Natural killer cell (primary cell): Measurements from ENCODE around the gene LY6G5B. TPM values are rescaled to one million over a fixed set of nuclear protein-coding genes. Genes with fewer than 3 reads are reported as not detected.

Experiments used
- ATAC-seq, 3 donors: fragments of 150-1000 bp in 2 of 3; fragments of 200-7000 bp in 1 of 3; cut with Tn5 transposase; 1 replicate in 1 of 3; 2 replicates in 2 of 3; pipeline ENCODE4 v1.10.0; 2021; ENCODE audit warnings: mild to moderate bottlenecking in 2 of 3, moderate library complexity in 2 of 3
- DNase-seq, 2 donors: peaks; one replicate each; pipeline versions ENCODE4 v3.0.0 to v3.0.0-alpha.2; 2013 to 2021; ENCODE audit warnings: mixed read lengths in 1 of 2
- H3K27ac ChIP-seq: one replicate; pipeline ENCODE4 v1.5.1; 2013; ENCODE audit warnings: mild to moderate bottlenecking, low read length
- H3K27me3 ChIP-seq: one replicate; pipeline ENCODE4 v1.6.1; 2013; ENCODE audit warnings: low read length; ENCODE audit not compliant: control insufficient read depth, insufficient read depth
- H3K36me3 ChIP-seq: one replicate; pipeline ENCODE4 v1.6.1; 2013; ENCODE audit warnings: low read length; ENCODE audit not compliant: control insufficient read depth, insufficient read depth
- H3K4me1 ChIP-seq: one replicate; pipeline ENCODE4 v1.6.1; 2013; ENCODE audit warnings: low read length; ENCODE audit not compliant: control insufficient read depth, insufficient read depth
- H3K4me3 ChIP-seq: one replicate; pipeline ENCODE4 v1.5.1; 2013; ENCODE audit warnings: low read length
- H3K9me3 ChIP-seq: one replicate; pipeline ENCODE4 v1.6.1; 2013; ENCODE audit warnings: low read length; ENCODE audit not compliant: control insufficient read depth, insufficient read depth
- H3K27ac Mint-ChIP-seq, 2 donors: one replicate each; pipeline ENCODE4 v1.8.0; 2022; ENCODE audit warnings: mild to moderate bottlenecking in 2 of 2, mixed read lengths in 2 of 2, moderate library complexity in 1 of 2
- H3K27me3 Mint-ChIP-seq, 2 donors: one replicate each; pipeline ENCODE4 v1.8.0; 2022; ENCODE audit warnings: low read depth in 2 of 2, mixed read lengths in 2 of 2
- H3K36me3 Mint-ChIP-seq: one replicate; pipeline ENCODE4 v1.8.0; 2022; ENCODE audit warnings: mixed read lengths
- H3K4me1 Mint-ChIP-seq, 2 donors: one replicate each; pipeline ENCODE4 v1.8.0; 2022; ENCODE audit warnings: mixed read lengths in 2 of 2
- H3K4me3 Mint-ChIP-seq: one replicate; pipeline ENCODE4 v1.8.0; 2022; ENCODE audit warnings: mild to moderate bottlenecking, moderate library complexity, mixed read lengths
- H3K9me3 Mint-ChIP-seq, 2 donors: one replicate each; pipeline ENCODE4 v1.8.0; 2022; ENCODE audit warnings: mixed read lengths in 2 of 2
- CTCF ChIP-seq: fragments of 200-600 bp; IDR thresholded peaks from one replicate; pipeline ENCODE4 v1.8.0; 2022; ENCODE audit warnings: antibody characterized with exemption
- WGBS: methylation state at CpG from one replicate; pipeline ENCODE4 v1.1.7; 2013; ENCODE audit warnings: missing lambda C conversion rate; ENCODE audit not compliant: insufficient coverage; 5-methylcytosine and 5-hydroxymethylcytosine counted together
- intact Hi-C: fragments of 100-400 bp; cut with micrococcal nuclease; formaldehyde crosslinking; loops from one replicate; pipeline ENCODE4 v1.14.2; 2022
- total RNA-seq, 4 donors: library from RNA; stranded (reverse); fragments of 120-200 nt in 1 of 4; gene quantifications; one replicate each; pipeline versions ENCODE4 v1.2.3 to v1.2.4, GENCODE V29; 2013 to 2022

The LY6G5B gene
- total RNA-seq, 3 donors from 2014 or later (not counting 1 experiment from before 2014, with no cell fraction given) = 39.9 to 50.0 (median 46.0) TPM

- H3K27me3 ChIP-seq = no peaks in the 10 kb centered on the region
- H3K4me1 Mint-ChIP-seq = peaks cover 25% of the 10 kb centered on the region in 2 donors
- H3K27ac ChIP-seq = no peak within 1 kb of the TSS
- H3K4me1 ChIP-seq = peaks cover 20% of the 10 kb centered on the region
- peak within 1 kb of the TSS in 1 of 2 donors; percentile 46 for H3K27ac Mint-ChIP-seq
- DNase-seq (no peak), ATAC-seq (no peak)
- no peaks in the 10 kb centered on the region for H3K9me3 Mint-ChIP-seq
- H3K4me3 ChIP-seq = no peak within 1 kb of the TSS
- intact Hi-C loops = no loop called here
- H3K27me3 Mint-ChIP-seq = peaks cover 0 to 4% of the 10 kb centered on the region in 2 donors
- no peaks in the 10 kb centered on the region for H3K9me3 ChIP-seq
- 90% methylated on average over 3 of the region's 4 CpGs for WGBS
- no peak for TF ChIP-seq CTCF
- peaks cover 7% of the 10 kb centered on the region for H3K36me3 ChIP-seq
- peaks cover 10% of the 10 kb centered on the region for H3K36me3 Mint-ChIP-seq
- H3K4me3 Mint-ChIP-seq = no peak within 1 kb of the TSS
Measured at GRCh38 chr6:31721351-31722020, 51.7 kb downstream of the LY6G5B start, which contains the start of gene LY6G6C. LY6G6C (minus strand) TSS chr6:31721746; CDS start chr6:31721679, 67 bp downstream.

- TF ChIP-seq CTCF = no peak
- peaks cover 16% of the 10 kb centered on the region for H3K36me3 Mint-ChIP-seq
- Histone ChIP-seq H3K4me3 (no peak overlapping the region), H3K9me3 (no peaks in the 10 kb centered on the region), H3K36me3 (peaks cover 10% of the 10 kb centered on the region), H3K27ac (no peak overlapping the region), H3K27me3 (no peaks in the 10 kb centered on the region), H3K4me1 (peaks cover 25% of the 10 kb centered on the region)
- no peak overlapping the region for H3K4me3 Mint-ChIP-seq
- intact Hi-C loops = no loop called here
- peaks cover 0 to 4% of the 10 kb centered on the region in 2 donors for H3K27me3 Mint-ChIP-seq
- WGBS = 92% methylated on average over 3 of the region's 3 CpGs
- peaks cover 31 to 32% of the 10 kb centered on the region in 2 donors for H3K4me1 Mint-ChIP-seq
- no peak for DNase-seq
- no peaks in the 10 kb centered on the region for H3K9me3 Mint-ChIP-seq
- no peak for ATAC-seq
- no peak overlapping the region for H3K27ac Mint-ChIP-seq
Measured at GRCh38 chr6:31722173-31722572, 52.4 kb downstream of the LY6G5B start.

Other genes with a start within 250 kb of the LY6G5B start
- gene MICB, start 171.8 kb upstream of the LY6G5B start, total RNA-seq = 10 to 100 TPM; 33.5 to 39.0 (median 37.6) TPM
- not detected for gene MCCD1, start 141.0 kb upstream of the LY6G5B start, total RNA-seq
- gene DDX39B, start 128.0 kb upstream of the LY6G5B start, total RNA-seq = 100 to 1,000 TPM; 506 to 571 (median 534) TPM
- gene ATP6V1G2, start 123.4 kb upstream of the LY6G5B start, total RNA-seq = 1 to 10 TPM; 1.0 to 2.5 (median 2.1) TPM
- gene NFKBIL1, start 122.4 kb upstream of the LY6G5B start, total RNA-seq = 10 to 100 TPM in 2 of 3 donors, 1 to 10 TPM in 1; 8.1 to 10.9 (median 10.7) TPM
- gene LTA, start 97.7 kb upstream of the LY6G5B start, total RNA-seq = 10 to 100 TPM in 1 of 3 donors, 1 to 10 TPM in 2; 7.6 to 13.1 (median 8.7) TPM
- 10 to 100 TPM; 24.2 to 60.8 (median 46.9) TPM for gene TNF, start 94.4 kb upstream of the LY6G5B start, total RNA-seq
- 10 to 100 TPM; 17.7 to 42.1 (median 32.6) TPM for gene LTB, start 87.6 kb upstream of the LY6G5B start, total RNA-seq
- gene LST1, start 83.7 kb upstream of the LY6G5B start, total RNA-seq = 100 to 1,000 TPM in 1 of 3 donors, 10 to 100 TPM in 2; 25.4 to 120 (median 50.5) TPM
- 100 to 1,000 TPM; 120 to 173 (median 137) TPM for gene NCR3, start 77.0 kb upstream of the LY6G5B start, total RNA-seq
- gene AIF1, start 54.7 kb upstream of the LY6G5B start, total RNA-seq = 10 to 100 TPM in 2 of 3 donors, 1 to 10 TPM in 1; 8.7 to 47.0 (median 17.9) TPM
- 100 to 1,000 TPM; 264 to 294 (median 294) TPM for gene PRRC2A, start 49.3 kb upstream of the LY6G5B start, total RNA-seq
- gene BAG6, start 17.3 kb upstream of the LY6G5B start, total RNA-seq = 100 to 1,000 TPM; 264 to 303 (median 274) TPM
- 1 to 10 TPM; 2.6 to 2.8 (median 2.7) TPM for gene APOM, start 14.1 kb upstream of the LY6G5B start, total RNA-seq
- gene C6orf47, start 9.2 kb upstream of the LY6G5B start, total RNA-seq = 10 to 100 TPM; 25.9 to 29.9 (median 27.4) TPM
- gene GPANK1, start 5.0 kb upstream of the LY6G5B start, total RNA-seq = 10 to 100 TPM; 16.0 to 20.3 (median 18.2) TPM
- gene CSNK2B, start 3.9 kb upstream of the LY6G5B start, total RNA-seq = 100 to 1,000 TPM; 140 to 157 (median 141) TPM
- gene LY6G5C, start 11.1 kb downstream of the LY6G5B start, total RNA-seq = 1 to 10 TPM; 2.0 to 7.9 (median 2.7) TPM
- gene ABHD16A, start 33.3 kb downstream of the LY6G5B start, total RNA-seq = 10 to 100 TPM; 92.0 to 97.6 (median 94.2) TPM
- gene LY6G6F, start 36.9 kb downstream of the LY6G5B start, total RNA-seq = 1 to 10 TPM in 2 of 3 donors, under 1 TPM in 1; 0.97 to 3.2 (median 1.4) TPM
- gene LY6G6D, start 45.4 kb downstream of the LY6G5B start, total RNA-seq = under 1 TPM in 1 of 3 donors, not detected in 2; 0.94 TPM
- gene LY6G6C, start 51.8 kb downstream of the LY6G5B start, total RNA-seq = not detected
- gene MPIG6B, start 53.4 kb downstream of the LY6G5B start, total RNA-seq = 10 to 100 TPM in 2 of 3 donors, 1 to 10 TPM in 1; 9.4 to 19.0 (median 12.8) TPM
- gene DDAH2, start 59.3 kb downstream of the LY6G5B start, total RNA-seq = 10 to 100 TPM; 22.3 to 36.1 (median 24.6) TPM
- gene CLIC1, start 66.6 kb downstream of the LY6G5B start, total RNA-seq = 100 to 1,000 TPM; 348 to 363 (median 355) TPM
- 10 to 100 TPM; 28.2 to 44.6 (median 43.7) TPM for gene MSH5, start 70.0 kb downstream of the LY6G5B start, total RNA-seq
- 10 to 100 TPM in 1 of 3 donors, 1 to 10 TPM in 2; 5.4 to 14.5 (median 6.9) TPM for gene SAPCD1, start 92.7 kb downstream of the LY6G5B start, total RNA-seq
- gene VWA7, start 107.4 kb downstream of the LY6G5B start, total RNA-seq = 1 to 10 TPM; 2.4 to 4.7 (median 3.2) TPM
- gene VARS1, start 125.8 kb downstream of the LY6G5B start, total RNA-seq = 10 to 100 TPM; 45.2 to 58.6 (median 49.2) TPM
- 10 to 100 TPM; 28.1 to 34.9 (median 29.2) TPM for gene LSM2, start 137.0 kb downstream of the LY6G5B start, total RNA-seq
- gene HSPA1L, start 145.3 kb downstream of the LY6G5B start, total RNA-seq = 1 to 10 TPM; 2.0 to 4.5 (median 3.6) TPM
- 10 to 100 TPM; 24.4 to 34.6 (median 34.5) TPM for gene HSPA1A, start 145.6 kb downstream of the LY6G5B start, total RNA-seq
- 100 to 1,000 TPM in 1 of 3 donors, 10 to 100 TPM in 1, 1 to 10 TPM in 1; 8.5 to 112 (median 15.3) TPM for gene HSPA1B, start 157.8 kb downstream of the LY6G5B start, total RNA-seq
- 10 to 100 TPM; 36.1 to 69.6 (median 51.5) TPM for gene NEU1, start 192.8 kb downstream of the LY6G5B start, total RNA-seq
- under 1 TPM in 1 of 3 donors, not detected in 2; 0.48 TPM for gene SLC44A4, start 209.0 kb downstream of the LY6G5B start, total RNA-seq
- 10 to 100 TPM; 49.3 to 56.6 (median 55.8) TPM for gene EHMT2, start 227.7 kb downstream of the LY6G5B start, total RNA-seq
- under 1 TPM; 0.54 to 0.77 (median 0.63) TPM for gene ZBTB12, start 232.1 kb downstream of the LY6G5B start, total RNA-seq